HG03439 (cell line): ENCODE results near the gene CHRDL2.

Experiments
- ATAC-seq: cut with Tn5 transposase; IDR thresholded peaks from one replicate; pipeline ENCODE4 v1.9.1; 2021; ENCODE audit warnings: mild to moderate bottlenecking, moderate library complexity; ENCODE audit not compliant: unreplicated experiment

CHRDL2 gene

DNA sequence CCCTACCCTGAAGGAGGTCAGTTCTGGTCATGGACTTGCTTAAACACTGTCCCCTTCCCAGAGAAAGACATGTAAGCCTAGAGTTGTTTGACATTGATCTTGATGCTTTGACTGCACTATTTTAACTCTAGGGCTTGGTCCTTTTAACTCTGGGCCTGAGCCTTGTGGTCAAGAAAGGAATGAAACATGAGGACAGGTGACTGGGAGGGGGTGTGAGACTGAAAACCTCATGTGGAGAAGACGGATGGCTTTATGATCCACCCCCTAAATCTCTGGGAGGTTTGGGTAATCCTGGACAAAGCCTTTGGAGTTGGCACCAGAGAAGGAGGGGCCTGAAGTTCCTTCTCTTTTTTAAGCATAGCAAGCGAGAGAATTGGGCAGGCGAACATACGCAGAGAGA, 17.5 kb downstream of the CHRDL2 start:
- ATAC-seq = no peak

- ATAC-seq = no peak
These were observed 20.8 kb downstream of the CHRDL2 start for GRCh38 chr11:74710281-74710938.

GRCh38 chr11:74709175-74709574, 22.1 kb downstream of the CHRDL2 start:
- no peak for ATAC-seq

DNA sequence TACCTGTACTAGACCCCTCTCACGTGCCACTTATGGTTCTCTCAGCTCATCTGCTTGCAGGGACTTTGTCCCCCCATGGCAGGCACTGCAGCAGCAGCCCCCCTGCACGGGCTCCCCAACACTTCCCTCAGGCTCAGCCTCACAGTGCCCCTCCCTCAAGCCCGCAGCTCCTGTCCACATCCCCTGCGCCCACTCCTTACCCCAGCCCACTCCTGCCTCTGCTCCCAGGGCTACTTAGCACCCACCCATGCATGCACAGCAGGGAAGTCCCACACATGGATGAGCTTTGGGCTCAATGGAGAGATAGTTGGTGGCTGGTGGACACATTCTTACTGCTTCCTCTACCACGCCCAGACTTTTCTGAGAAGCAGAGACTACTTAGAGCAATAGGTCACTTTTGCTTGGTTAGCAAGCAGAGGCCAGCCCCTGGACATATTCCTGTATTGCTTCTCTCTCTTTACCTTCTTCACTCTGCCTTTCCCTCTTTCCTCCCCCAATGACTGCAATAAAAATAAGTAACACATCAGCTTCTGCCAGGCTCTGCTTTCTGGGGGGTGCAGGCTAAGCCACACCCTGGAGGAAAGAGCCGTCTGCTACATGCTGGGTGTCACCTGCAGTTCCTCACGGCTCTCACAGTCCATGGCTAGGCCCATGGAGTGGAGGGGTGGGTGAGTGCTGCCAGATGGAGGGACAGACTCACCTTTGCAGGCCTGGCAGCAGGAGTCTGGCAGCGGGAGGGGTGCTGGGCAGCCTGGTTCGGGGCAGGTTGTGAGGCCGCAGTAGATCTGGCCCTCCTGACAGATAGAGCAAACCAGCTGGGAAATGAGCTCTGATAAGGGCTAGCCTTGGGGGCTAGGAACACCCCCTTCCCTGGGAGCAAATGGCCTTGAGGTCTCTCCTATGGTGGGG, 23.4 kb downstream of the CHRDL2 start:
- no peak for ATAC-seq

DNA sequence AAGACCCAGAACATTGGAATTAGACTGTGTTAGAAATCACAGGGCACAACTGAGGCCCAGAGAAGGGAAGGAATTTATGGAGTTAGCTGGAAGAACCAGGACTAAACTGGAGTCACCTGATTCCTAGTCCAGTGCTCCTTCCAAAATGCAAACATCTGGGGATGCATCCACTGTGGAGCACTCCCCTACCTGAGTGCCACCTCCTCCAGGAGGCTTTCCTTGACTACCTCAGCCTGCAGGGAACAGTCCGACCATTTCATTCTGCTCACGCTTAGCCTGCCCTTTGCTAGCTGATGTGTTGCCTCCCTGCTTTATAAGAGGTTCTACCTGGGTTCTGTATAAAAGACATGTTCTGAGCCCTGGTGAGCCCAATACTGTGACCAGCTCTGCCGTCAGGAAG, 24.0 kb downstream of the CHRDL2 start:
- ATAC-seq = no peak

DNA sequence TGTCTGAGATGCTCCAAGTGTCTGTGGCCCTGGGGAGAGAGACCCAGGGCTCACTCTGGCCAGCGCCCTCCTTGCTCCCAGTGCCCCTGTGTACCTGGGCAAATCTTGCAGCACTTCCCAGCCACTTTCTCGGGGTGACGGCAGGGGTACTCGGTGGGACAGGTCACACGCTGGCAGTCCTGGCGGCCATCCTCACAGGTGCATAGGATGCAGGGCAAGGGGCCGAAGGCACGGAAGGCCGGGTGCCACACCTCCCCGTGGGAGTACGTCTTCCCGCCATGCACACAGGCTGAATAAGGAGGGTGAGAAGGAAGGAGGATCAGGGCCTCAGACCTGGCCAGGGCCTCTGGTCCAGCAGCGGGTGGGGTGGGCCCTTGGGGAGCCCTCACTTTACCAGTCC, 28.0 kb downstream of the CHRDL2 start:
- no peak for ATAC-seq

GRCh38 chr11:74702383-74703007, 28.7 kb downstream of the CHRDL2 start:
- no peak for ATAC-seq

GRCh38 chr11:74701351-74701750, 29.9 kb downstream of the CHRDL2 start:
- ATAC-seq = no peak

DNA sequence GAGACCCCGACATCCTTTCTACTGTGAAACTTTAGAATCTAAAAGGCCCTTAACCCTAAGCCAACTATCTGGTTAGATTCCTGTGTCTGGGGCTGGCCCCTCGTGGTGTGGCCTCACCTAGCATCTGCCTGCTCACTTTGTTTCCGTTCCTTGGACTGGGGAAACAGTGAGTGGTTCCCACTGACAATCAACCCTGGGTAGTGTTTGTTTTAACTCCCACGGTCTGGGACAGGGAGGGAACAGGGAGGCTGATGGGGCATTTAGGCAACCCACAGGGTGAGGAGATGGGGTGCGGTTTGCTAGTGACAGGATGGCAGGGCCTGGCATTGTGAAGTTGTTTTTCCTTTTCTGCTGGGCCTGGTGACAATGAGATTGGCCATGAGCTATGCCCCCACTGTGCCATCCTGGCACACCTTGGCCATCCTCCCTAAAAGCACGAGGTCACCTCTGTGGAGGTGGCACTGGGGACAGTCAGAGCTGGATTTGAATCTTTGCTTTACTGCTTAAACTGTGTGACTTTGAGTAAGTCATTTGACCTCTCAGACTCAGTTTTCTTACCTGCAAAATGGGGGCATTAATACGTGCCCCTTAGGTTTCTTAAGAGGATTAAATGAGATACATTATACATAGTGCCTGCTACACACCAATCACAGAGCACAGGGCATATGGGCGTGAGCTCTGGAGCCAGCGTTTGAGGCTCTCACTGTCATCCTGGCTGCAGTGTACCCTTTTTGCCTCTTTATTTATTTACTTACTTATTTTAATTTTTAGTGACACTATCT, 31.4 kb downstream of the CHRDL2 start:
- no peak for ATAC-seq

- no peak for ATAC-seq
These were observed 33.5 kb downstream of the CHRDL2 start for GRCh38 chr11:74697722-74698121.

DNA sequence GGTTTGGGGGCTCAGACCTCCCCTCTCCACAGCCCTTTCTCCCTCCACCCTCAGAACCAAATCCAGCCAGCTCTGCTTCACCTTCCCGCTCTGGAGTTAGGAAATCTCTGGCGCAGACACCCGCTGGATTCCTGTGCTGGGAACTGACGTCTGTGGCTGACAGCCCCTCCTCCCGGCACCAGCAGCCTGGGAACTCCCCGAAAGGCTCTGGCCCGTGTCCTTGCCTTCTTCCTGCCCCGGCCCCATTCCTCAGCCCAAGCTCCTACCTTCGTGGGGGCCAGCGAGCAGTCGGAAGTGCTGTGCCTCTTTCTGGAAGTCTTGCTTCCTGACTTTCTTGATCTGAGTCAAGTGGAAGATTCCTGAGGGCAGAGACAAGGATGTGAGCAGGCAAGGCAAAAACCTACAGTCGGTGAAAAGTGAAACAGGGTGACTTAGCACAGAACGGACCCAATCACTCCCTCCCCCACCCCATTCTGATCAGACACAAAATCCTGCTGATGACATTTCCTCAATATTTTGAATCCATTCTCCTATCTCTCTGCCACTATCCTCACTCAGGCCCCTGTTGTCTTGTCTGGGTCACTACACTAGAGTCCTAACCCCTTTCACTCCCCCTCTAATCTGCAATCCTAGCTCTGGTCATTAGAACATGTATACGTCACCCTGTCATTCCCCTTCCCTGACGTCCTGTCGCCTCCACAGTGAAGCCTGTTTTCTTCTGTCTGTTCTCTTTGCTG, 34.1 kb downstream of the CHRDL2 start:
- no peak for ATAC-seq

- ATAC-seq = no peak
These were observed 34.7 kb downstream of the CHRDL2 start for GRCh38 chr11:74696500-74696899.

GRCh38 chr11:74695705-74696280, 35.4 kb downstream of the CHRDL2 start:
- ATAC-seq = no peak

- no peak for ATAC-seq
These were observed 36.9 kb downstream of the CHRDL2 start for GRCh38 chr11:74694136-74694930.

- ATAC-seq = no peak
These were observed 37.7 kb downstream of the CHRDL2 start for GRCh38 chr11:74693531-74693930.

GRCh38 chr11:74691755-74692154, 39.5 kb downstream of the CHRDL2 start:
- no peak for ATAC-seq

- ATAC-seq = no peak
These were observed 41.6 kb downstream of the CHRDL2 start for GRCh38 chr11:74689666-74690065.

DNA sequence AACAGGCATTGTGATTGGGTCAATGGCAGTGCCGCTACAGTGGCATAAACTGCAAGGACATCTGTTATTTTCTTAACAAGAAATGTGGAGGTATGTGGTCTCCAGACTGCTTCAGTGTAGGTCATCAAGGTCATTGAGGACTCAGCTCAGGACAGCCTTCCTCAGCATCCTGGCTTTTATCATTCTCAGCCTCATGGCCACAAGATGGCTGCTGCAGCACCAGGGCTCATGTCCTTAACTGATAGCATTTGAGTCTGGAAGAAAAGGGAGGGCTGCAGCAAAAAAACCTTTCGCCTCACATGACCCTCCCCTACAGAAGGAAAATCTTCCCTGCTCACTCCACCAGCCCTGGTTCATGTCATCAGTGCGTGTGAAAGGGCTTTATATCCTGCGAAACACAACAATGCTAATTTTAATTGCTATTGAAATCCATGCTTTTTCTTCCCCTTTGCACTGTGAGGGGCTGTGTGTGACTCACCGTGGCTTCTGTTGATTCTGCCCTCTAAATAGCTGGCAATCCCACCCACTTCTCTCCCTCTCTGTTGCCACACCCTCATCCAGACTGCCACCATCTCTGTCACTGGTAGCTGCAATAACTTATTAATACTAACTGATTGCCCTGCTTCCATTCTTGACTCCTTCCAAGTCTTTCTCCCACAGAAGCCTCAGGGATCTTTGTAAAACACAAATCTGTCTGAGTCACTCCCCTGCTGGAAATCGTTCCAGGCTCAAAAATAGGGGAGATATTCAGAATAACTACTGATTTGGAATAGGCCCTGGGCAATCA, 43.8 kb downstream of the CHRDL2 start:
- ATAC-seq = no peak
